Type B pancreatic cell (in vitro differentiated cells): ENCODE measurements around the gene ALOXE3. TPM values are rescaled to one million over a fixed set of nuclear protein-coding genes. Genes with fewer than 3 reads are reported as not detected.
"Not testable (repeated sequence)": the region's sequence is repeated elsewhere in the genome, so short reads cannot be mapped to it uniquely, and the experiment has no call there.

Experiments
- DNase-seq: peaks from one replicate; pipeline ENCODE4 v3.0.0; 2021; ENCODE audit warnings: mixed read lengths; ENCODE audit not compliant: unreplicated experiment; ENCODE audit errors: extremely low spot score
- H3K27ac Mint-ChIP-seq: 2 replicates; pipeline ENCODE4 v1.8.0; 2021; ENCODE audit warnings: mild to moderate bottlenecking, mixed read lengths
- H3K27me3 Mint-ChIP-seq: 2 replicates; pipeline ENCODE4 v1.8.0; 2021; ENCODE audit warnings: mixed read lengths
- H3K36me3 Mint-ChIP-seq: 2 replicates; pipeline ENCODE4 v1.8.0; 2021; ENCODE audit warnings: mixed read lengths
- H3K4me1 Mint-ChIP-seq: one replicate; pipeline ENCODE4 v1.8.0; 2021; ENCODE audit warnings: mixed read lengths; ENCODE audit not compliant: unreplicated experiment
- H3K4me3 Mint-ChIP-seq: 2 replicates; pipeline ENCODE4 v1.8.0; 2021; ENCODE audit warnings: mild to moderate bottlenecking, mixed read lengths
- H3K9me3 Mint-ChIP-seq: 2 replicates; pipeline ENCODE4 v1.8.0; 2021; ENCODE audit warnings: mixed read lengths
- total RNA-seq: library from RNA; stranded (reverse); gene quantifications from 2 replicates; pipeline ENCODE4 v1.2.1, GENCODE V29; 2021; ENCODE audit warnings: low replicate concordance
- TF ChIP-seq, protein P1 (sequence below): fragments of 200-600 bp; sonication (generic); conservative IDR thresholded peaks from 2 replicates; pipeline ENCODE4 v1.5.0; 2021; ENCODE audit warnings: antibody characterized with exemption, mild to moderate bottlenecking

The ALOXE3 gene
- total RNA-seq, 1 donor from 2014 or later = not detected

DNA sequence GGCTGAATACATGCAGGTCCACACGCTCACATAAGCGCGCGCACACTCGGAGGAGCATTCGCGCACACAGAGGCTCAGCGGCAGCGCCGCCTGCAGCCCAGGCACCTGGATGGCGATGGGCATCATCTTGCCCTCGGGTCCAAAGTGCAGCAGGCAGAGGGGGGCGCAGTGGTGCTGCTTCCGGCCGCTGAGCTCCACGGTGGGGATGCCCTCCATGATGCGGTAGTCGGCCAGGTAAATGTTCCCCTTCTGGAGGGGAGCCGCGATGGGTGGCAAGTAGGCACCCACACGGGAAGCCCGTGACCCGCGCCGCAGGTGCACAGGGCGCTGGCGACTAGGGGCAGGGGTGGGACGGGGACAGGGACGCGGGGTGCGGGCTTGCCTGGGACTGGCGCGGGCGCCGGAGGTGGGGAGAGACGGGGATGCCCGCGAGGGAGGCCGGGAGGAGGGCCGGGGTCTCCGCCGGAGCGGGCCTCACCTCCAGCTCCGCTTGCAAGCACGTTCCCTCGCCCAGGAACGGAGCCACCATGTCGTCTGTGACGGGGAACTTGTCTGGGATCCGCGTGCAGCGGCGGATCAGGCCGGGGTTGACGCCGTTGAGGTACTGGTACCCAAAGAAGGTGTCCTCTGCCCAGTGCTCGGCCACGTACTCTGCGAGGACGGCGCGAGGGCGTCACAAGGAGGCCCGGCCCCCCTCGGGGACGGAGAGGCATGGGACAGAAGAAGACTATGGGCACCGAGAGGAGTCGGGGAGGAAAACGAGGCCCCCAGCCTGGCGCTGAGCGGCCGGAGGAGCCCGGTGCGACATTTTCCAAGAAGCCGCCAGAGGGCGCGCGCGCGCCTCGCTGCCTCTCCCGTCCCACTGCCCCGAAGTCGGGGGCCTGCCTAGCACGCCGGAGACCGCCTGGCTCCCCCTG, 38.8 kb downstream of the ALOXE3 start:
- peaks cover 81% of the 10 kb centered on the region for H3K27me3 Mint-ChIP-seq
- H3K4me1 Mint-ChIP-seq = no peaks in the 10 kb centered on the region
- DNase-seq = peak; percentile 86
- H3K9me3 Mint-ChIP-seq = no peaks in the 10 kb centered on the region
- no peak overlapping the region for H3K27ac Mint-ChIP-seq
- TF ChIP-seq, protein P1, sequence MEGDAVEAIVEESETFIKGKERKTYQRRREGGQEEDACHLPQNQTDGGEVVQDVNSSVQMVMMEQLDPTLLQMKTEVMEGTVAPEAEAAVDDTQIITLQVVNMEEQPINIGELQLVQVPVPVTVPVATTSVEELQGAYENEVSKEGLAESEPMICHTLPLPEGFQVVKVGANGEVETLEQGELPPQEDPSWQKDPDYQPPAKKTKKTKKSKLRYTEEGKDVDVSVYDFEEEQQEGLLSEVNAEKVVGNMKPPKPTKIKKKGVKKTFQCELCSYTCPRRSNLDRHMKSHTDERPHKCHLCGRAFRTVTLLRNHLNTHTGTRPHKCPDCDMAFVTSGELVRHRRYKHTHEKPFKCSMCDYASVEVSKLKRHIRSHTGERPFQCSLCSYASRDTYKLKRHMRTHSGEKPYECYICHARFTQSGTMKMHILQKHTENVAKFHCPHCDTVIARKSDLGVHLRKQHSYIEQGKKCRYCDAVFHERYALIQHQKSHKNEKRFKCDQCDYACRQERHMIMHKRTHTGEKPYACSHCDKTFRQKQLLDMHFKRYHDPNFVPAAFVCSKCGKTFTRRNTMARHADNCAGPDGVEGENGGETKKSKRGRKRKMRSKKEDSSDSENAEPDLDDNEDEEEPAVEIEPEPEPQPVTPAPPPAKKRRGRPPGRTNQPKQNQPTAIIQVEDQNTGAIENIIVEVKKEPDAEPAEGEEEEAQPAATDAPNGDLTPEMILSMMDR = peak; percentile 97
- no peaks in the 10 kb centered on the region for H3K36me3 Mint-ChIP-seq
- peak overlapping the region; percentile 87 for H3K4me3 Mint-ChIP-seq

DNA sequence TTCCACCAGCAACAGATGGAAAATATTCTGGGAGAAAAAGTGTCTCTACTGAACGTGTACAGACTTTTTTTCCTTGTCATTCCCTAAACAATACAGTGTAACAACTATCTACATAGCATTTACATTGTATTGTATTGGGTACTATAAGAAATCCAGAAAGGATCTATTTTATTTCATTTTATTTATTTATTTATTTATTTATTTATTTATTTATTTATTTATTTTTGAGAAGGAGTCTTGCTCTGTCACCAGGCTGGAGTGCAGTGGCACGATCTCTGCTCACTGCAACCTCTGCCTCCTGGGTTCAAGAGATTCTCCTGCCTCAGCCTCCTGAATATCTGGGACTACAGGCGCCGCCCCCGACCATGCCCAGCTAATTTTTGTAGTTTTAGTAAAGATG, 40.4 kb downstream of the ALOXE3 start:
- not testable (repeated sequence) for H3K9me3 Mint-ChIP-seq, H3K4me1 Mint-ChIP-seq, DNase-seq, H3K36me3 Mint-ChIP-seq, H3K27ac Mint-ChIP-seq
- H3K27me3 Mint-ChIP-seq = peaks cover 89% of the 10 kb centered on the region
- peak overlapping the region; percentile 65 for H3K4me3 Mint-ChIP-seq

DNA sequence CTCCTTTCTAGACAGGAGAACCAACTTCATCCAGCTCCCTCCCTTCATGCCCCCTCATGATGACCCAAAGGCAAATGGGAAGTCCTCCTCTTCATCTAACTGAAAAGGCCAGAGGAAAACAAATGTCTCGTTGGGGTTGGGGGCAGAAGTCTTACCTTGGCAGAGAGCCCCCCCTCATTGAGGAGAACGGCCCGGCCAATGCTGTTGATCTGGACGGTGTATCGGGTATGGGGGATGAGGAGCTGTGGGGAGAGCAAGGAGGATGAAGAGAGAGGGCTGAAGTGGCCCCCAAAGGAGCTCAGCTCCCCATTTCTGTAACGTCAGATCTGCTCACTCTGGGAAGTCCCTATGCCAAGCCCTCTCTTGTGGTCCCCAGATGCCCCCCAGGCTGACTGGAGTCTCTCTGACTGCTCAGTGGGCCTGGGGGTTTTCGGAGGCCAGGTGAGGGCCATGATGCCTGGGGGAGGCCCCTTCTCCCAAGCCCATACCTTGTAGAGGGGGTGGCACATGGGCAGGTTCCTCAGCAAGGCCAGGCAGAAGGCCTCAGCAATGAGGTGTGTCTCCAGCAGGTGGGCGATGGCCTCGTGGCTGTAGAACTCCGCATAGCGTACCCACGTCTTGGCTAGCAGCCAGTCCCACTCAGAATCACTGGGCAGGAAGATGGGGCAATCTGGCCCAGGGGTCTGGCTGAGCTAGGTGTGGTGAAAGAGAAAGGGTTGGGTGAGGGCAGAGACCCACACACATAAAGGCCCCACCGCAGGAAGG, 41.6 kb downstream of the ALOXE3 start:
- peaks cover 8% of the 10 kb centered on the region for H3K4me1 Mint-ChIP-seq
- no peaks in the 10 kb centered on the region for H3K36me3 Mint-ChIP-seq
- DNase-seq = no peak
- no peaks in the 10 kb centered on the region for H3K9me3 Mint-ChIP-seq
- H3K4me3 Mint-ChIP-seq = no peak overlapping the region
- TF ChIP-seq, protein P1 = no peak
- H3K27ac Mint-ChIP-seq = no peak overlapping the region
- peaks cover 89% of the 10 kb centered on the region for H3K27me3 Mint-ChIP-seq

DNA sequence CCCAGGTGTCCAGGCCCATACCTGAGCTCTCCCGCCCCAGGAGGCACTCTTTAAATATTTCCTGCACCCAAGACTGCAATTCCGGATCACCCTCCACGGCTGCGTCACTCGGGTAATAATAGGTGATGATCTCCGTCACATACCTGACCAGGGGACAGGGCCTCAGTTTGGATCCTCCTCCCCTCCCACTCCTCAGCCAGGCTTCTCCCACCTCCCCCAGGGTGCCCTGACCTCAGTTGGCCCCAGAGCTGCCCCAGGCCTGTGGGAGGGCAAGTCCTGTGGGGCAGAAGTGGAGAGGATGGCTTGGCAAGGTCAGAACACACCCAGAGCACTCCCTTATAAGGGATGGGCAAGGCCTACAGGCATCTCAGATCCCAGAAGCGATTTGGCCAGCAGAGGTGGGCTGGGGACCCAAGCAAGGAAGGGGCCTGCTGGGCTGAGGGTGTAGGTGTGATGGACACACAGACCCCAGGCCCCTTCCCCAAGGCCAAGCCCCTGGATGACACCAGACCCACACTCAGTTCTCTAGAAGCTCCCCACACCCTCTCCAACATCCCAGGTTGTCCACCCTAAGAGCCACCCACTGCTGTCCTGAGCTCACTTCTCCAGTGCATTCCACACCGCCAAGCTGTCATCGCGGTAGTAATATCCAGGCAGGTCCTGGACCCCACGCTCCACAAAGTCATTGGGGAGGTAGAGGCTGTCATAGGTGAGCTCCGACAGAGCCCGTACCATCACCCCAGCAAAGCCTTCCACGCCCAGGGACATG, 42.6 kb downstream of the ALOXE3 start:
- DNase-seq = no peak
- TF ChIP-seq, protein P1 = no peak
- Mint-ChIP-seq H3K27ac (no peak overlapping the region), H3K36me3 (no peaks in the 10 kb centered on the region), H3K9me3 (no peaks in the 10 kb centered on the region), H3K27me3 (peaks cover 91% of the 10 kb centered on the region), H3K4me1 (peaks cover 8% of the 10 kb centered on the region), H3K4me3 (no peak overlapping the region)

DNA sequence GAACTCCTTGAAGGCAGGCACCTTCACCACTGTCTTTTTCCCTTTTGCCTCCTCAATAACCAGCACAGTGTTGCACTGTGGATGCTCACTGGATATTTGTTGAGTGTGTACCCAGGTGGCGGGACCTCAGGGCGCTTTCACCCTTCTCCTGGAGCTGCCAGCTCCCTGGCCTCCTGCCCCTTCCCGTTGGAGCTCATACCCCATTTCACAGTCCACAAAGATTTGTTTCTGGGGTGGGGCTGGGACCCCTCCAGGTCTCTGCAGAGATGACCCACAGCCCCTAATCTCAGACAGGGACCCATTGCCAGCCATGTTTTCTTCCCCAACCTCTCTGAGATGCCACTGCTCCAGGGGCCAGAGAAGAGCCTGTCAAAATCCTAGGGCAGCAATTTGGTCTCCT, 43.2 kb downstream of the ALOXE3 start:
- H3K4me3 Mint-ChIP-seq = no peak overlapping the region

More for the DNA sequence above, 43.2 kb downstream of the ALOXE3 start:
- TF ChIP-seq, protein P1 = no peak
- no peaks in the 10 kb centered on the region for H3K36me3 Mint-ChIP-seq
- DNase-seq = no peak
- H3K27me3 Mint-ChIP-seq = peaks cover 92% of the 10 kb centered on the region
- H3K27ac Mint-ChIP-seq = no peak overlapping the region
- H3K9me3 Mint-ChIP-seq = no peaks in the 10 kb centered on the region
- H3K4me1 Mint-ChIP-seq = peaks cover 8% of the 10 kb centered on the region
